K562 (cell line): ENCODE results near the gene GSG1. TPM values are rescaled to one million over a fixed set of nuclear protein-coding genes. Genes with fewer than 3 reads are reported as not detected.

Experiments used
- ATAC-seq: fragments of 200-7000 bp; cut with Tn5 transposase; 3 replicates; pipeline ENCODE4 v1.9.1; 2020; ENCODE audit warnings: moderate library complexity
- BruUV-seq: library from RNA; stranded (reverse); fragments of 400-500 nt; replicated peaks from 2 replicates; lab custom pipeline; 2021; lab: Mats Ljungman, UMichigan
- CTCF ChIA-PET: fragments of 300-600 bp; formaldehyde crosslinking; extraction: SDS; loops from one replicate; lab custom pipeline; 2021; ENCODE audit warnings: low intra/inter-chr PET ratio; lab: Yijun Ruan, JAX
- POLR2A ChIA-PET: fragments of 300-600, 350-650 bp; sonication (Branson Sonifier 250); formaldehyde crosslinking; extraction: SDS; loops from one replicate; lab custom pipeline; 2021; ENCODE audit warnings: antibody characterized with exemption, inconsistent platforms; lab: Yijun Ruan, JAX
- DNase-seq, 4 experiments: peaks; one replicate each; pipeline versions ENCODE4 v3.0.0 to v3.0.0-alpha.2; 2011 to 2018; ENCODE audit warnings: low spot score in 3 of 4, mixed read lengths in 3 of 4; ENCODE audit errors: extremely low read depth in 1 of 4
- FAIRE-seq: peaks from 2 replicates; lab custom pipeline; 2011; peaks lifted over from hg19 to GRCh38; lab: Jason Lieb, UNC
- H2AFZ ChIP-seq: 2 replicates; pipeline ENCODE4 v1.6.0; 2011; ENCODE audit warnings: low read depth, low read length, control low read depth, inconsistent platforms
- H3K27ac ChIP-seq: fragments of 200-600 bp; 3 replicates; pipeline ENCODE4 v1.8.0; 2011; ENCODE audit warnings: low read depth, mild to moderate bottlenecking, control low read depth, inconsistent platforms, low read length, moderate library complexity, mixed read lengths; ENCODE audit errors: extremely low read depth
- H3K27me3 ChIP-seq, 2 experiments: fragments of 300-600 bp in 1 of 2; 2 replicates in 1 of 2; 3 replicates in 1 of 2; pipeline versions ENCODE4 v1.6.0 to v1.8.0; 2011; ENCODE audit warnings: inconsistent platforms in 2 of 2, low read length in 2 of 2, mild to moderate bottlenecking in 1 of 2, mixed read lengths in 1 of 2, moderate library complexity in 1 of 2; ENCODE audit not compliant: control insufficient read depth in 2 of 2, insufficient read depth in 2 of 2
- H3K36me3 ChIP-seq: fragments of 300-600 bp; 3 replicates; pipeline ENCODE4 v1.8.0; 2011; ENCODE audit warnings: mild to moderate bottlenecking, low read length, inconsistent platforms; ENCODE audit not compliant: control insufficient read depth, insufficient read depth
- H3K4me1 ChIP-seq, 2 experiments: fragments of 200-600 bp in 1 of 2; replicated peaks in 1 of 2; 2 replicates in 1 of 2; 3 replicates in 1 of 2; pipeline versions ENCODE4 v1.5.1 to v1.8.0; 2011; ENCODE audit warnings: inconsistent platforms in 2 of 2, low read length in 2 of 2, mild to moderate bottlenecking in 1 of 2, mixed read lengths in 1 of 2, moderate library complexity in 1 of 2; ENCODE audit not compliant: control insufficient read depth in 2 of 2, insufficient read depth in 2 of 2
- H3K4me2 ChIP-seq: 2 replicates; pipeline ENCODE4 v1.6.1; 2011; ENCODE audit warnings: low read length, control low read depth, inconsistent platforms, mixed read lengths; ENCODE audit not compliant: insufficient read depth
- H3K4me3 ChIP-seq: fragments of 200-600 bp; sonication (generic), shearing (Covaris generic); 2 replicates; pipeline ENCODE4 v1.5.1; 2016; ENCODE audit warnings: control low read depth, inconsistent platforms
- H3K79me2 ChIP-seq: fragments of 200-600 bp; 3 replicates; pipeline ENCODE4 v1.8.0; 2011; ENCODE audit warnings: low read length, inconsistent platforms; ENCODE audit not compliant: control insufficient read depth, insufficient read depth
- H3K9ac ChIP-seq, 2 experiments: 2 replicates each; pipeline versions ENCODE4 v1.6.0 to v1.6.1; 2011; ENCODE audit warnings: low read depth in 2 of 2, low read length in 2 of 2, control low read depth in 1 of 2, inconsistent platforms in 1 of 2, mild to moderate bottlenecking in 1 of 2, mixed read lengths in 1 of 2; ENCODE audit not compliant: insufficient read depth in 1 of 2
- H3K9me1 ChIP-seq: one replicate; pipeline ENCODE4 v1.6.0; 2011; ENCODE audit warnings: inconsistent platforms, mild to moderate bottlenecking, low read length, moderate library complexity; ENCODE audit not compliant: control insufficient read depth, insufficient read depth
- H3K9me3 ChIP-seq: replicated peaks from 2 replicates; pipeline ENCODE4 v1.5.1; 2011; ENCODE audit warnings: low read depth, low read length, inconsistent platforms; ENCODE audit not compliant: control insufficient read depth, insufficient read depth
- H4K20me1 ChIP-seq: replicated peaks from 2 replicates; pipeline ENCODE4 v1.6.1; 2011; ENCODE audit warnings: low read length, inconsistent platforms, mixed read lengths; ENCODE audit not compliant: control insufficient read depth, insufficient read depth
- AFF4 ChIP-seq: sonication (generic); formaldehyde crosslinking; IDR thresholded peaks from 2 replicates; pipeline ENCODE4 v1.8.0; 2023; ENCODE audit warnings: mild to moderate bottlenecking, missing genetic modification reagents
- CAMTA2 ChIP-seq: fragments of 250-450 bp; sonication (Bioruptor Pico); conservative IDR thresholded peaks from 2 replicates; pipeline ENCODE4 v1.5.1; 2022
- CEBPG ChIP-seq, 3 experiments: fragments of 200-800 bp in 1 of 3; sonication (Bioruptor generic) in 1 of 3; sonication (generic) in 1 of 3; formaldehyde crosslinking in 1 of 3; IDR thresholded peaks in 2 of 3; conservative IDR thresholded peaks in 1 of 3; 2 replicates each; pipeline versions ENCODE4 v1.6.1 to v1.8.0; 2016 to 2022; ENCODE audit warnings: missing compliant biosample characterization in 2 of 3, missing genetic modification characterization in 2 of 3, mild to moderate bottlenecking in 1 of 3, missing genetic modification reagents in 1 of 3
- HDAC2 ChIP-seq: fragments of 450-650 bp; IDR thresholded peaks from 2 replicates; pipeline ENCODE4 v1.6.1; 2016; ENCODE audit warnings: mild to moderate bottlenecking
- HMBOX1 ChIP-seq: sonication (generic); IDR thresholded peaks from 2 replicates; pipeline ENCODE4 v1.6.1; 2016
- HNRNPL ChIP-seq: fragments of 200-400 bp; formaldehyde crosslinking; IDR thresholded peaks from 2 replicates; pipeline ENCODE4 v1.6.1; 2017; ENCODE audit warnings: low read depth, mild to moderate bottlenecking, low read length
- KAT2B ChIP-seq: IDR thresholded peaks from one replicate; pipeline ENCODE4 v1.6.1; 2012; ENCODE audit warnings: low read depth, mild to moderate bottlenecking, control low read depth, inconsistent platforms, low read length, moderate library complexity
- KLF13 ChIP-seq: fragments of 450-650 bp; IDR thresholded peaks from 2 replicates; pipeline ENCODE4 v1.6.1; 2016; ENCODE audit warnings: missing genetic modification characterization, low read depth, mild to moderate bottlenecking, missing compliant biosample characterization, moderate library complexity, borderline replicate concordance
- MBD1 ChIP-seq: fragments of 250-450 bp; sonication (Bioruptor Pico); IDR thresholded peaks from 2 replicates; pipeline ENCODE4 v1.8.0; 2022; ENCODE audit warnings: inconsistent platforms
- MTA2 ChIP-seq: fragments of 450-650 bp; IDR thresholded peaks from 2 replicates; pipeline ENCODE4 v1.6.1; 2016; ENCODE audit warnings: low read depth
- NR2C2 ChIP-seq, 2 experiments: fragments of 200-800 bp in 1 of 2; sonication (Bioruptor generic) in 1 of 2; sonication (generic) in 1 of 2; formaldehyde crosslinking in 1 of 2; IDR thresholded peaks; 2 replicates each; pipeline versions ENCODE4 v1.6.1 to v1.8.0; 2016 to 2022; ENCODE audit warnings: mild to moderate bottlenecking in 1 of 2, missing compliant biosample characterization in 1 of 2, missing genetic modification characterization in 1 of 2, missing genetic modification reagents in 1 of 2
- SAFB ChIP-seq: fragments of 200-400 bp; formaldehyde crosslinking; IDR thresholded peaks from 2 replicates; pipeline ENCODE4 v1.6.1; 2017; ENCODE audit warnings: low read depth, low read length, borderline replicate concordance
- ZKSCAN3 ChIP-seq: fragments of 250-450 bp; sonication (Bioruptor Pico); IDR thresholded peaks from 2 replicates; pipeline ENCODE4 v1.4.0; 2020
- ZNF436 ChIP-seq: fragments of 250-450, 450-650 bp; sonication (Bioruptor Pico); formaldehyde crosslinking; IDR thresholded peaks from 2 replicates; pipeline ENCODE4 v1.7.0; 2020; ENCODE audit warnings: mild to moderate bottlenecking
- WGBS: fragments of 100-300 bp; shearing (Covaris generic); methylation state at CpG from one replicate; pipeline ENCODE4 v1.1.6; 2016; ENCODE audit warnings: low coverage, mixed read lengths; ENCODE audit not compliant: insufficient coverage; ENCODE audit errors: missing lambda C conversion rate; 5-methylcytosine and 5-hydroxymethylcytosine counted together
- in situ Hi-C: fragments of 300-500 bp; cut with MboI; formaldehyde crosslinking; loops from 4 replicates; pipeline ENCODE4 v1.15.0; 2018; ENCODE audit warnings: inconsistent platforms, mixed read lengths
- intact Hi-C: fragments of 100-400 bp; cut with micrococcal nuclease; formaldehyde crosslinking; loops from 2 replicates; pipeline ENCODE4 v1.14.2; 2022
- polyA plus RNA-seq, 8 experiments: library from polyadenylated mRNA; depleted of rRNA in 4 of 8; stranded (reverse) in 5 of 8; unstranded in 3 of 8; fragments of >200 nt; fragmentation: Nextera tagmentation in 2 of 8; fragmentation: Illumina TruSeq in 1 of 8; extraction: Ambion mirVana in 2 of 8; extraction: Trizol in 1 of 8; gene quantifications; 2 replicates each; pipeline versions ENCODE4 v1.2.1 to v1.2.3, GENCODE V29; 2011 to 2014; ENCODE audit warnings: inconsistent platforms in 1 of 8, missing spikeins in 1 of 8
- total RNA-seq, 7 experiments: library from RNA; depleted of rRNA in 6 of 7; stranded (reverse); fragments of >200 nt in 6 of 7; fragmentation: Illumina TruSeq in 2 of 7; extraction: Trizol in 2 of 7; gene quantifications; 2 replicates each; pipeline versions ENCODE4 v1.2.1 to v1.2.3, GENCODE V29; 2011 to 2021; ENCODE audit warnings: low replicate concordance in 1 of 7

Gene GSG1
- total and polyA plus RNA-seq, 9 of the 15 experiments (the other 6 are each of a cell fraction or from before 2014, with no cell fraction given), result not detected

- TF ChIP-seq MTA2 (no peak), SAFB (no peak)
Observed at GRCh38 chr12:13144266-13144828, 40.9 kb upstream of the GSG1 start (continued).

- ChIA-PET CTCF (no interaction called here), POLR2A (no interaction called here)
- no peaks in the 10 kb centered on the region for H3K9me3 ChIP-seq
- no peak overlapping the region for H3K27ac ChIP-seq
- no peak overlapping the region for H3K4me2 ChIP-seq
- DNase-seq (no peak), FAIRE-seq (no peak), ATAC-seq (no peak)
- in situ Hi-C loops, result no loop called here
- no peaks in the 10 kb centered on the region for H3K79me2 ChIP-seq
- no peaks in the 10 kb centered on the region for H3K36me3 ChIP-seq
- H3K27me3 ChIP-seq, result no peaks in the 10 kb centered on the region
- no peaks in the 10 kb centered on the region for H3K9me1 ChIP-seq
- intact Hi-C loops, result no loop called here
- H4K20me1 ChIP-seq, result no peaks in the 10 kb centered on the region
- H3K4me3 ChIP-seq, result no peak overlapping the region
- no peak overlapping the region for H2AFZ ChIP-seq
- no peak overlapping the region for H3K9ac ChIP-seq
- H3K4me1 ChIP-seq, result no peaks in the 10 kb centered on the region
- BruUV-seq, result no TSS peak
- WGBS, result 0% methylated on average over 6 of the region's 8 CpGs
- TF ChIP-seq HMBOX1 (no peak), KAT2B (no peak), NR2C2 (CRISPR knock-in tag; IDR thresholded peaks at IDR 0.05) (no peak), NR2C2 (tag; IDR thresholded peaks at IDR 0.05) (no peak), MBD1 (CRISPR knock-in tag) (no peak), AFF4 (CRISPR knock-in tag) (no peak), ZKSCAN3 (CRISPR knock-in tag) (no peak), CAMTA2 (no peak), HDAC2 (no peak), MTA2 (no peak), ZNF436 (CRISPR knock-in tag) (no peak), HNRNPL (no peak), KLF13 (tag) (no peak), CEBPG (CRISPR knock-in tag; IDR thresholded peaks at IDR 0.05) (no peak), CEBPG (tag; conservative IDR thresholded peaks at IDR 0.05 in 1 of 2, IDR thresholded peaks at IDR 0.05 in 1 of 2) (no peak)
Observed at GRCh38 chr12:13142747-13143146, 39.3 kb upstream of the GSG1 start.
